GM18499 (cell line): ENCODE data around the gene MRPS10.
"Not testable (repeated sequence)": the region's sequence is repeated elsewhere in the genome, so short reads cannot be mapped to it uniquely, and the experiment has no call there.

Experiments
- ATAC-seq: cut with Tn5 transposase; IDR thresholded peaks from one replicate; pipeline ENCODE4 v1.9.1; 2021; ENCODE audit warnings: moderate number of reproducible peaks; ENCODE audit not compliant: insufficient read depth, unreplicated experiment

The MRPS10 gene

DNA sequence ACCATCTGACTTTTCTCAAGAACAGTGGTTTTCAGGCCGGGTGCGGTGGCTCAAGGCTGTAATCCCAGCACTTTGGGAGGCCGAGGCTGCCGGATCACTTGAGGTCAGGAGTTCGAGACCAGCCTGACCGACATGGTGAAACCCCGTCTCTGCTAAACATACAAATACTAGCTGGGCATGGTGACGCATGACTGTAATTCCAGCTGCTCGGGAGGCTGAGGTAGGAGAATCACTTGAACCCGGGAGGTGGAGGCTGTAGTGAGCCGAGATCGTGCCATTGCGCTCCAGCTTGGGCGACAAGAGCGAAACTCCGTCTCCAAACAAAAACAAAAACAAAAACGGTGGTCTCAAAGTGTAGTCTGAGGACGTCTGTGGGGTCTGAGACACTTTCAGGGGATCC is 1.2 kb downstream of the MRPS10 start:
- not testable (repeated sequence) for ATAC-seq

DNA sequence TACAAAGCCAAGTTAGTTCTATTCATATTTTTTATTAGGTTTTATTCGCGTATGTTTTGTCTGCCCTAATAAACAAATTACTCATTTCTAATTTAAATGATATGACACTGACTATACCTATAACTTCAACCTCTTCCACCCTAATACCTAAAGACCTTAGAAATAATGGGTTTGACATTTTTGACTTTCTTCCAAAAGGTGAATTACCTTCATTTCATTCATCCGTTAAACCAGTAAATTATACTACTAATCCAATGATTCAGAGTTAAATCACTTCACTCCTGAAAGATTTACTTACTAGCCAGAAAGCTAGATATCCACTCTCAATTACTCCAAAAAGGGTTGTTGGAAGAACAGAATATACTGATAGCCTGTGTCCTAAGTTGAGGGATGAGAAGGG is 5.2 kb downstream of the MRPS10 start:
- no peak for ATAC-seq

DNA sequence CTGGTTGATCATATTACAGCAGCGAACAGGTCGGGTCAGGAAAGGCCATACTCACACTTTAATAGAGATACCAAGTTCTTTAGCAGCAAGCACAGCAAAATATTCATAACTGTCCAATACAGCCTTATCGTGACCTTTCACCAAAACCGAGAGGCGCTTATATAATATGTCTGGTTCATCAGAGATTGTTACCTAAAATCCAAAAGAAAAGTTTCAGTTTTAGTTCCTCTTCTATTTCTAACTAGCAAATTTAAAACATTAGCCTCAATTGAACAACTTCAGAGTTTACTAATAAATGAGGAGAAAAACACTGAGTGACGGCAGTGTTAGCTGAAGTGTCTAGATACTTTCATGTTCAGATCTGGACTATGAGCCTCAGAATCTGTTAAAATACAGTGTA is 5.9 kb downstream of the MRPS10 start:
- ATAC-seq = no peak

DNA sequence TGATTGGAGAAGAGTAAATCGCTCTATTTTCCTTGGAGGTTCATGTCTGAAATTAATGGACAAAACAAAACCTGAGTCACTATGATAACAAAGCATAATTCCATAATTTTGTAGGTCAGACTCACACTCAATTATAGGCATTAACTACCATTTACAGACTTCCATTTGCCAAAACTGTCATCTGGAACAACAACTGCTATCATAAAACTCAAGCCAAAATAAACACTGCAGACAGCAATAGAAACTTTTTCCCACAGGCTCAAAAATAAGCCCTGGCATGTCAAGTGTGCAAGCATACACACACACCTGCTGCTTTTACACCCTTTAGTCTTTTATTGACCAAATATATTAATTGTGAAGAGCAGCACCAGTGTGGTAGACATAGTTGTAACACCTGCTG is 7.1 kb downstream of the MRPS10 start:
- ATAC-seq = no peak

DNA sequence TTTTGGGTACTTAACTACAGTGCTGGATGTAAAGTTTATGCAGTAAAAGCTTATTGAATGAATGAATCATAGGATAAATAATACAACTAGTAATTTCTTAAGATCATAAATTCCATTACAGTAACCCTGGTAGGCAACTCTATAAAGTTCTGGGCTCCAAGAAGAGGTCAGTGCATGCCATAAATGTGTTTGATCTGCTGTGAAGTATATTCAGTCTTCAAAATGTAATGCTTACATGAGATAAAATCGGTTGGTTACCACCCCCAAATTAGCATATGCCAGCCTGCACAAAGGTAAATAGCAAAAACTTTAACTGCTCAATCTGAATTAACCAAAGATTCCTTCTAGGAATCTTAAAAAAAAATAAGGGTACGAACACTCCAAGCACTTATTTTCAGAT is 10.1 kb downstream of the MRPS10 start:
- not testable (repeated sequence) for ATAC-seq

DNA sequence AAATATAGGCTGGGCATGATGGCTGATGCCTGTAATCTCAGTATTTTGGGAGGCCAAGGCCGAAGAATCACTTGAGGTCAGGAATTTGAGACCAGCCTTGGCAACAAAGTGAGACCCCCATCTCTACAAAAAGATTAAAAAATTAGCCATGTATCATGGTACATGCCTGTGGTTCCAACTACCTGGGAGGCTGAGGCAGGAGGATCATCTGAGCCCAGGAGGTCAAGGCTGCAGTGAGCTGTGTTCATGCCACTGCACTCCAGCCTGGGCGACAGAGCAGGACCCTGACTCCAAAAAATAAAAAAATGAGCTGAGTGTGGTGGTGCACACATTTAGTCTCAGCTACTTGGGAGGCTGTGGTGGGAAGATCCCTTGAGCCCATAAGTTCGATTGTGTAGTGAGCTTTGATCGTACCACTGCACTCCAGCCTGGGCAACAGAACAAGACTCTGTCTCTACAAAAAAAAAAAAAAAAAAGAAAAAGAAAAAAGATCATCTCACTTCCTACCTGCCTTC is 12.8 kb downstream of the MRPS10 start:
- ATAC-seq = no peak

DNA sequence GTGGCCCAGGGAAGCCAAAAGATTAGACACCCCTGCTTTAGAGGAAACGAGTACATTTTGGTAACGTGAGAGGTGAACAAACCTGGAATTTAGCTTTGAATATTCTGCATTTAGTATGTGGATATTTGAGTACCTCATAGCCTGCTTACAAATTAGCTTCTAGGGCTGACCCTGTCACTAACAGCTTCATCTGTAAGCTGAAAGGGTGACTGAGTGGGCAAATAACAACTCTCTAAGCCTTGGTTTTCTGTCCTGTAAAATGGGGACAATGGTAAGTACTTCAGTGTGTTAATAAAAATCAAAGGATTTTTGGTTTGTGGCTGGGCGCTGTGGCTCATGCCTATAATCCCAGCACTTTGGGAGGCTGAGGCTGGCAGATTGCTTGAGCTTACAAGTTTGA is 14.5 kb downstream of the MRPS10 start:
- ATAC-seq = no peak

DNA sequence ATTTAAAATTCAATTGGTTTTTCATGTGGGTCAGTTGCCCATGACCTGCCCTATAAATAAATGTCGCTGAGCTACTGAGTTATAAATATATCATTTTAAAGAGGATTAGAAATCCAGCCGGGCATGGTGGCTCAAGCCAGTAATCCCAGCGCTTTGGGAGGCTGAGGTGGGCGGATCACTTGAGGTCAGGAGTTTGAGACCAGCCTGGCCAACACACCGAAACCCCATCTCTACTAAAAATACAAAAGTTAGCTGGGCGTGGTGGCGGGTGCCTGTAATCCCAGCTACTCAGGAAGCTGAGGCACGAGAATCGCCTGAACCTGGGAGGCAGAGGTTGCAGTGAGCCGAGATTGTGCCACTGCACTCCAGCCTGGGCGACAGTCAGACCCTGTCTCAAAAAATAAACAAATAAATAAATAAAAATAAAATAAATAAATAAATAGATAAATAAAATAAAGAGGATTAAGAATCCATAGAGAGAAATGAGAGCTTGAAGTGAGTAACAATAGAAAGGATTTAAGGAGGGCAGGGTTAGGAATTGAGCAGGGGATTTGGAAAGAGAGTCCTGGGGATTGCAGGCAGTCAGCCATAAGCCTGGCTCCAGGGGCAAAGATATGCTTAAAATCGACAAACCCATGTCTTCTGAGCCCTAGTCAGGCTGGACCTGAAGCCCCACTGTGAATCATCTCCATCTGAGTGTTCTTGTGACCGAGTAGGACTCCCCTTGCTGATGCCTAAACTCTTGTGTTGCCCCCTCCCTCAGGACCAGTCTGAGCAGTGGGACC is 15.3 kb downstream of the MRPS10 start:
- ATAC-seq = not testable (repeated sequence)

DNA sequence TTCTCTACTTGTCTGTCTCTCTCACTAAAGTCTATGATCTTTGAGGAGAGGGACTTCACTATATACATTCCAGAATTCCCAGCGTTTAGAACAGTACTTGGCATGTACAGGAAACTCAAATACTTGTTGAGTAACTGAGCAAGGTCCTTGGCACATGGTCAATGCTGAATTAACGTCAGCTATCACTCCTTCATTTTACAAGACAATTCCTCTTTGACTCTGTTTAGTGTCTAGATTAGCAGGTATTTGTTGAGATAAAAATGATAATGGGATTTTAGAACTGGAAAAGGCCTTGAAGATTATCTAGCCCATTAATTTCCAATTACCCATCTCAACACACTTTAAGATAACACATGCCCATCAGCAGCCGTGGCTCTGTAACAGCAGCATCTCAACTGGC is 16.3 kb downstream of the MRPS10 start:
- no peak for ATAC-seq

DNA sequence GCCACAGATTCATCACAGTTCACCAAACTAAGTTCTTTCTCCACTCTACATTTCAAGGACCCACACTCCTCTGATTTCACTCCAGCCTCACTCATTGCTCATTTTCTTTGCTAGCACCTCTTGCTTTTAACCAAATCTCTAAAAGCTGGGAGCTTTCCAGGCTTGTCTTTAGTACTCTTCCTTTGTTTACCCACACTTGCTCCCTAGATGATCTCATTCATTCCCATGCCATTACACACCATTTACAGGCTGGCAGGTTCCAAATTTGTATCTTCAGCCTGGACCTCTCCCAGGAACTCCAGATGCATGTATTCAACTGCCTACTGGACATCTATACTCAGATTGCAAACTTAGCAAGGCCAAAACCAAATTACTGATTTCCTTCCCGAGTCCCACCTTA is 17.6 kb downstream of the MRPS10 start:
- ATAC-seq = no peak

DNA sequence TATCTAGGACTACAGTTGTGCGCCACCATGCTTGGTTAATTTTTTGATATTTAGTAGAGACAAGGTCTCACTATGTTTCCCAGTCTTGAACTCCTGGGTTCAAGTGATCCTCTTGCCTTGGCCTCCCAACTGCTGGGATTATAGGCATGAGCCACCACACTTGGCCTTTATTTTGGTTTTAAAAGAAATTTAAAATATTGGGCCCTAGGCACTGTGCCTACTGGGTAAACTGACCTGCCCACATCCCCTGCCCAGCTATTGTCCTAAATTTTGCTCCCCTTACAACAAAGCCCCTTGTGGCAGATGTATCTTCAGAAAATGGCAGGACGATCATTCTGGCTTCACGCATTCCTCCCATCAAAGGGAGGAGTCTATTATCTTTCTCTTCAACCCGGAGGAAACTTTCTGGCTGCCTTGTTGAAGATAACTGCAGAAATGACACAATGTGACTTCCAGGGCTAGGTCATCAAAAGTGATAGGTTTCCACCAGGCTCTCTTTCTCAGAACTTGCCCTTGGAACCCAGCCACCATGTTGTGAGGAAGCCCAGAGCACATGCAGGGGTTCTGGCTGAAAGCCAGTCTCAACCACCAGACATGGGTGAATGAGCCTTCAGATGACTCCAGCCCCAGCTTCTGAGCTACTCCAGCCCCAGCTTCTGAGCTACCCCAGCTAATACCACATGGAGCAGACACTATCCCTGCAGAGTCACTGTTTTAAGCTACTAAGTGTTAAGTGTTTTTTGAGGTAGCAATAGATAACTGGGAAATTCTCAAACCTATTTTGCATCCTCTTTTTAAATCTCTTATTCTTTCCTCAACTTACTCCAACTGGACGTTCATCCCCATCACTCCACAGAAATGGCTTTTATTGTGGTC is 18.3 kb downstream of the MRPS10 start:
- no peak for ATAC-seq

DNA sequence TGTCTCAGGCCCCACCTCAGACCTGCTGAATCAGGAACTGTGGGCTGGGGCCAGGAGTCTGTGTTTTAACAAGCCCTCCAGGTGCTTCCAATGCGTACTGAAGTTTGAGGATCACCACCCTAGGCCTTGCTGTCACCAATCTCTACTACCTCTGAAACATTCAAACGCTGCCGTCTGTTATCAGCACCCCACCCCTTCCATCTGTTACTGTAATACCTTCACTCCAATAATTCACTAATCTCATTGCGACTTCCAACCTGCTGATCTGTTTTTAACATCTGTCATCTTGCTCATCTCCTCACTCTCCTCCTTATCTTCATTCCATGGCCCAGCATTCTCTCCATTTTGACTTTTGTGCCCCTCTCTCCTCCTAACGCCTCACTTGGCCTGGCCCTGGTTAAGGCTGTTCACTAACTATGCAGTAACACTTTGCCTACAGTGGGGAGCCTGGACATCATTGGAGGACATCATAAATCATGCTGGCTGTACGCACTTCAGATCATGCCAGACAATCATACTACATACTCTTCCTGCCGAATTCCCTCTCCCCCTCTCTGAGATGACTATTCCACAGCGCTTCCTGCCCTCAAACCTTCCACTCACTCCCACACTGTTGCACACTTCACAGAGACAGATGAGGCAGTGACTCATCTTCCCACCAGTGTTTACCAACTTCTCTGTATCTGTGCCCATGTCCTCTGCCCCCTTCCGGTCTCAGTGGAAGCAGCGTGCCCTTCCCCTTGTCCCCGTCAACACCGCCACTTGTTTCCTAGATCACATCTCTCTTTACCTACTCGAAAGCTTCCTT is 19.9 kb downstream of the MRPS10 start:
- ATAC-seq = no peak

DNA sequence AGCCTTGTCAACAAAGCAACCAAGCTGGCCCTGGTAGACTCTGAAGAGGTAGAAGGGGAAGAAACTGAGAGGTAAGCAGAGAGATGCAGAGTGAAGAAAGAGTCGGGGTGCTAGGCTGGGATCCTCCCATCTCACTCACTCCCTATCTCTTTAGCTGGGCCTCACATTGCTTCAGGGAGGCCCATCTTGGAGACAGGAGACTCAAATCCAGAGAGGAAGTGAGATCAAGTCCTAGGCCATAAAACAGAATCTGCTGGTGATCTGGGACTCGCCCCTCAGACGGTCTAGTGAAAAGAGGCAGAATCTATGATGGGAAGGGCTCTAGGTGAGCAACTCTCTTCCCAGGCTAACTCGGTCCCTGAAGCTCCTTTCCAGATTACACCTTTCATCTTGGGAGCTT is 22.2 kb downstream of the MRPS10 start:
- no peak for ATAC-seq

DNA sequence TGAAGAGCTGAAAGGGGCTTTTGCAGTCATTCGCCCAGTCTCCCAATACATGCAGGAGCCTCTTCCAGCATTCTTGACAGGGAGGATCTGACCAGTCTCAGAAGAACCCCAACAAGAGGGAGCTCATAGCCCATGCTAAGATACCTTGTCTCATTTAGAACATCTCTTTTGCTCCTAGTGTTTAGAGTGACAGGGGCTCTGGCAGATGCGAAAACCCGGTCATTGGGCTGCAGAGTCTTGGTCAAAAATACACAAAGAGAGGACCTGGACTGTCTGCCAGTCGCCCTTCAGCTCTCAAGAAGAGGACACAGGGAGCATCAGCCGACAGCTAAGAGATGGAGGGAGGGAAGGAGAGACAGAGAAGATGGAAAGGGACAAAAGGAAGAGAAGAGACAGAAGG is 23.6 kb downstream of the MRPS10 start:
- no peak for ATAC-seq

DNA sequence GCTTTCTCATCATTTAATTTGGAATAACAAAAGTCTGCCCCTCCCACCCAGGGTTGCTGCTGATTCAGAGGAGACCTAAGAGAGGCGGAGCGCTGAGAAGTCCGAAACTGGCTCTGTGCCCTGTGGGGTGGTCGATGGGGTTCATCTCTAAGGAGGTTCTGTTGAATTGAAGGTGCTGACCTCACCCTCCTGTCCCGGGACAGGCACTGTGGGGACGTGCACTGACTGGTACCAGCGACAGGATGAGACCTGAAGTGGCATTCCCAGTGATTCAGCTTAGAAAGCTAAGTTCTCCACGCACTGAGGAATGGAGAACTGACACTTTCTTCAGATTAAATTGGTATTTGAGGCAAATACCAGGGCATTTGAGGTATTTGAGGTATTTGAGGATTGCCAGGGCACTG is 24.2 kb downstream of the MRPS10 start:
- ATAC-seq = no peak

DNA sequence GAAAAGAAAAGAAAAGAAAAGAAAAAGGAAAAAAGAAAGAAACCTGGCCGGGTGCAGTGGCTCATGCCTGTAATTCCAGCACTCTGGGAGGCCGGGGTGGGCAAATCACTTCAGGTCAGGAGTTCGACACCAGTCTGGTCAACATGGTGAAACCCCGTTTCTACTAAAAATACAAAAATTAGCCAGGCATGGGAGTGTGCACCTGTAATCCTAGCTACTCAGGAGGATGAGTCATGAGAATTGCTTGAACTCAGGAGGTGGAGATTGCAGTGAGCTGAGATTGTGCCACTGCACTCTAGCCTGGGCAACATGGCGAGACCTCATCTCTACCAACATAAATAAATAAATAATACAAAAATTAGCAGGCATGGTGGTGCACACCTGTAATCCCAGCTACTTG is 25.3 kb downstream of the MRPS10 start:
- not testable (repeated sequence) for ATAC-seq

DNA sequence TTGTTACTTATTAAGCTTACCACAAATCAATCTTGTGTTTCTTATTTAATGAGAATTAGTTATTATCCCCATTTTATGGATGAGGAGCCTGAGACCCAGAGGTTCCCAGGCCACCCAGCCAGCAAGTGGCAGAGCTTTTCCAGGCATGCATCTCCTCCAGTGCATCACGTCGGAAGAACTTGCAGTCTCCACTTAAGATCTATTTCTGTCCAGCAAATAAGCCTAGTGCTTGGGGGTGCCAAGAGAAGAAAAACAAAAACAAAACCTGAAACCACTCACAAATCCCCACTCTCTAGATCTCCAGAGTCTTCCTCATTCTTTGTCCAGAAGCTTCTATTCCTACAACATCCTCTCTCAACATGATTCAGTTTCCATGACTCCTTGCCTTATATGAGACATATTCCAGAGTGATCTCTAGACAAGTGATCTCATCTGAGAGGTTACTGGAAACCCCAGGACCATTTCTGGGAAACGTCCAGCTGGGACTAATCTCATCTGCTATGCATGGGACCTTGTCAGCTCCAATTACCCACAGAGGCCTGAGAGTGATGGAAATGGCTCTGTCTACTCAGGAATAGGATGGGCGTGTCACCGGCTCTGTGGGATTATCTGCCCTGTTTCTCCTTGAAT is 27.0 kb downstream of the MRPS10 start:
- no peak for ATAC-seq

DNA sequence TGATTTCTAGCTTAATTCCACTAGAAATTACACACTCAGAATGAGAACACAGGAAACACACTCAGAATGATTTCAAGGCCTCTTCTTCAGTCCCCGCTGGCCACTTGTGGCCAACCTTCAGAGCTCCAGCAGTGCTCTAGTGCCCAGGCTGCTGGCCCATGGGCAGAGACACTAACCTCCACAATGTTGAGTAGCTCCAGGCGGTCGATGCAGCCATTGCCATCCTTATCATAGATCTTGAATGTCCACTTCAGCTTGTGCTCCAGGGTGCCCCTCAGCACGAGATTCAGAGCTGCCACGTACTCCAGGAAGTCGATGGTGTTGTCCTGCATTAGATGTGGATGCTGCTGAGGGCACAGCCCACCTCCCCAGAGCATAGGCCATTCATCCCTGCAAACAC is 29.3 kb downstream of the MRPS10 start:
- ATAC-seq = no peak

DNA sequence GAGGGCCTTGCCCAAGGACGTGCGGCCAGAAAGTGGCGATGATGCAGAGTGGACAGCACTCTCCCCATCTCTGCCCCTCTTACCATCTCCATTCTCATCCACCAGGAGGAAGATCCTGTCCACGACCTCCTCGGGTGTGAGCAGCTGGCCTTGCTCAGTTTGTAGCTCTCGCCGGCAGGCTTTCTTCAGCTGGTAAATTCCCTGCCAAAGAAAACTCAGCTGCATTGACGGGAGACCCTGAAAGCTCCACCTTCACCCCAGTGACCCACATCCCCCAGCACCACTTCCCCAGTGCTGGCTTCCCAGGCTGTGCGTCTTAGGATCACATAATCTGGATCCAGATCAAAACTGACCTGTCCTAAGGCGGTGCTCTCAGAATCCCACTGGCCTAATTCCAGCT is 32.1 kb downstream of the MRPS10 start:
- ATAC-seq = no peak

DNA sequence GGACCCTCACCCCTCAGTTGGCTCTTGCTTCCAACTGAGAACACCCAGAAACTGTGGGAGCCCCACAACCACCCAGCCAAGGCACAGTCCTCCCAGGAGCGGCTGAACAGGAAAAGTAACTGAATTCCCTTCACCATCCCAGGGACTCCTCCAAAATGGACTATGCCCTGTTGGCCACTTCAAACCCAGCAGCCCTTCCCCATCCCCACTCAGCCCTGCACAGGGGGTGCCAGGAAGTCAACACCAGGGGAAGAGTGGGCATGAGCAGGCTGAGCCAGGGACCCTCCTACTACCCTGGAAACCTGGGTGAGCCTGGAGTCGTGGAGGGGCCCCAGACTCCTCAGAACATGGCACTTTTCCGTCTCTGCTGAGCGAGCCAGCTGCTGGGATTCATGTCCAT is 33.2 kb downstream of the MRPS10 start:
- ATAC-seq = no peak
